Measurements from ENCODE around the gene PSRC1. TPM values are rescaled to one million over a fixed set of nuclear protein-coding genes. Genes with fewer than 3 reads are reported as not detected.

Gene PSRC1
- total RNA-seq, 1 experiment from 2014 or later: 68.4 TPM

GRCh38 chr1:109263234-109263596 lies 19.7 kb downstream of the PSRC1 start (continued):
- TF ChIP-seq NFATC4 (CRISPR knock-in tag; IDR thresholded peaks at IDR 0.05): no peak

GRCh38 chr1:109262231-109263055 lies 20.5 kb downstream of the PSRC1 start:
- DNase-seq (ENCODE audit: low spot score) (no peak), ATAC-seq (no peak)
- CTCF ChIA-PET: interaction anchor here (0.6 to 2.7 kb wide), 6 partner anchors 8 to 270 kb away, joined by 3 to 35 read pairs (median 12); partner anchors contain the start of genes CYB561D1 and SORT1
- H3K27ac Mint-ChIP-seq: no peak overlapping the region
- no peak for TF ChIP-seq ATF6 (CRISPR knock-in tag; IDR thresholded peaks at IDR 0.05)
- no peak for TF ChIP-seq ZSCAN18 (CRISPR knock-in tag; IDR thresholded peaks at IDR 0.05)
- TF ChIP-seq ZNF416 (CRISPR knock-in tag; IDR thresholded peaks at IDR 0.05): no peak
- TF ChIP-seq HMGXB4 (CRISPR knock-in tag; IDR thresholded peaks at IDR 0.05): no peak
- TF ChIP-seq GRHL2 (CRISPR knock-in tag; IDR thresholded peaks at IDR 0.05; ENCODE audit: insufficient replicate concordance, severe bottlenecking): no peak
- no peak for TF ChIP-seq ZMAT4 (CRISPR knock-in tag; IDR thresholded peaks at IDR 0.05)
- no peak for TF ChIP-seq MAX (CRISPR knock-in tag; IDR thresholded peaks at IDR 0.05)
- no peak for TF ChIP-seq CTCF (IDR thresholded peaks at IDR 0.05)
- TF ChIP-seq FOXJ3 (CRISPR knock-in tag; IDR thresholded peaks at IDR 0.05; ENCODE audit: borderline replicate concordance): no peak
- no peak overlapping the region for H3K4me3 Mint-ChIP-seq
- H3K36me3 Mint-ChIP-seq: no peaks in the 10 kb centered on the region; the same call in 1 of the 2 replicates
- H3K27me3 Mint-ChIP-seq (ENCODE audit: low read depth): no peaks in the 10 kb centered on the region
- no peaks in the 10 kb centered on the region for H3K9me3 Mint-ChIP-seq
- POLR2A ChIA-PET: no interaction called here
- peaks cover 21% of the 10 kb centered on the region for H3K4me1 Mint-ChIP-seq

- ChIA-PET CTCF (no interaction called here), POLR2A (no interaction called here)
- H3K36me3 Mint-ChIP-seq: no peaks in the 10 kb centered on the region
- ATAC-seq: no peak
- H3K4me1 Mint-ChIP-seq: peaks cover 21% of the 10 kb centered on the region
- DNase-seq (ENCODE audit: low spot score): no peak
- H3K4me3 Mint-ChIP-seq: no peak overlapping the region
- H3K27ac Mint-ChIP-seq: no peak overlapping the region
- no peaks in the 10 kb centered on the region for H3K9me3 Mint-ChIP-seq
- H3K27me3 Mint-ChIP-seq (ENCODE audit: low read depth): no peaks in the 10 kb centered on the region
- TF ChIP-seq AFF4 (CRISPR knock-in tag; IDR thresholded peaks at IDR 0.05; ENCODE audit: borderline replicate concordance) (no peak), FOXP4 (CRISPR knock-in tag; IDR thresholded peaks at IDR 0.05) (no peak), RELA (CRISPR knock-in tag; IDR thresholded peaks at IDR 0.05; ENCODE audit: borderline replicate concordance) (no peak), TEAD1 (CRISPR knock-in tag; IDR thresholded peaks at IDR 0.05) (no peak), CBFB (CRISPR knock-in tag; IDR thresholded peaks at IDR 0.05; ENCODE audit: low read depth) (no peak), ATF2 (CRISPR knock-in tag; IDR thresholded peaks at IDR 0.05; ENCODE audit: borderline replicate concordance, low read depth) (no peak)
Observed at GRCh38 chr1:109261578-109261977, 21.4 kb downstream of the PSRC1 start.
